Subcutaneous adipose tissue (tissue), 4 donors: Measurements from ENCODE around the gene LRRC59. TPM values are rescaled to one million over a fixed set of nuclear protein-coding genes. Genes with fewer than 3 reads are reported as not detected.

Source experiments
- total RNA-seq, 4 donors: library from RNA; depleted of rRNA; stranded (reverse); fragments of >200 nt; gene quantifications; one replicate each; pipeline ENCODE4 v1.1.0, GENCODE V29; 2016
- TF ChIP-seq, protein P1 (sequence below): fragments of 450-650 bp; IDR thresholded peaks from one replicate; pipeline ENCODE4 v1.5.1; 2016; ENCODE audit warnings: low read depth, mild to moderate bottlenecking, control low read depth, antibody characterized with exemption, moderate library complexity

The LRRC59 gene
- total RNA-seq, 4 donors from 2014 or later: 36.5 to 91.5 (median 38.2) TPM

- TF ChIP-seq, protein P1, sequence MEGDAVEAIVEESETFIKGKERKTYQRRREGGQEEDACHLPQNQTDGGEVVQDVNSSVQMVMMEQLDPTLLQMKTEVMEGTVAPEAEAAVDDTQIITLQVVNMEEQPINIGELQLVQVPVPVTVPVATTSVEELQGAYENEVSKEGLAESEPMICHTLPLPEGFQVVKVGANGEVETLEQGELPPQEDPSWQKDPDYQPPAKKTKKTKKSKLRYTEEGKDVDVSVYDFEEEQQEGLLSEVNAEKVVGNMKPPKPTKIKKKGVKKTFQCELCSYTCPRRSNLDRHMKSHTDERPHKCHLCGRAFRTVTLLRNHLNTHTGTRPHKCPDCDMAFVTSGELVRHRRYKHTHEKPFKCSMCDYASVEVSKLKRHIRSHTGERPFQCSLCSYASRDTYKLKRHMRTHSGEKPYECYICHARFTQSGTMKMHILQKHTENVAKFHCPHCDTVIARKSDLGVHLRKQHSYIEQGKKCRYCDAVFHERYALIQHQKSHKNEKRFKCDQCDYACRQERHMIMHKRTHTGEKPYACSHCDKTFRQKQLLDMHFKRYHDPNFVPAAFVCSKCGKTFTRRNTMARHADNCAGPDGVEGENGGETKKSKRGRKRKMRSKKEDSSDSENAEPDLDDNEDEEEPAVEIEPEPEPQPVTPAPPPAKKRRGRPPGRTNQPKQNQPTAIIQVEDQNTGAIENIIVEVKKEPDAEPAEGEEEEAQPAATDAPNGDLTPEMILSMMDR: no peak
Measured at GRCh38 chr17:50422738-50423137, 25.4 kb upstream of the LRRC59 start.

- TF ChIP-seq, protein P1: no peak
Measured at GRCh38 chr17:50421308-50422051, 24.2 kb upstream of the LRRC59 start.

- TF ChIP-seq, protein P1: no peak
Measured at GRCh38 chr17:50420419-50421112, 23.2 kb upstream of the LRRC59 start.

GRCh38 chr17:50414808-50415207, 17.5 kb upstream of the LRRC59 start:
- TF ChIP-seq, protein P1: no peak

DNA sequence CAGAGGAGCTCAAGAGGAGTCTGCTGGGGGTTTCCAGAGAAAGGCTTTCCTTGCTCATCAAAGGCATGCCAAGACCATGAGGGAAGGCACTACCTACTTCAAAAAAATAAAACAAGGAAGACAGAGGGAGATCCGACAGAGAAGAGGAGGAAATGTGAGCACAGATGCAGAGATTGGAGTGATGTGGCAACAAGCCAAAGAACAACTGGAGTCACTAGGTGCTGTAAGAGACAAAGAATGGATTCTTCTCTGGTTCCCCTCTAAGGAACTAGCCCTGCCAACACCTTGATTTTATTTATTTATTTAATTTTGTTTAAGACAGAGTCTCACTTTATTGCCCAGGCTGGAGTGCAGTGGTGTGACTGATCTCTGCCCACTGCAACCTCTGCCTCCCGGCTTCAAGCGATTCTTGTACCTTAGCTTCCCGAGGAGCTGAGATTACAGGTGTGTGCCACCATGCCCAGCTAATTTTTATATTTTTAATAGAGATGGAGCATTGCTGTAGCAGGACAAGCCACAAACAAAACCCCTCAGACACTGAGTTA, 14.9 kb upstream of the LRRC59 start:
- TF ChIP-seq, protein P1: no peak

GRCh38 chr17:50407921-50408320, 10.6 kb upstream of the LRRC59 start:
- TF ChIP-seq, protein P1: no peak

GRCh38 chr17:50406578-50406977, 9.3 kb upstream of the LRRC59 start:
- TF ChIP-seq, protein P1: no peak
